WTC11 (cell line): ENCODE results near the gene CGB2. TPM values are rescaled to one million over a fixed set of nuclear protein-coding genes. Genes with fewer than 3 reads are reported as not detected.

Experiments used
- ATAC-seq: fragments of 200-7000 bp; cut with Tn5 transposase; 2 replicates; pipeline ENCODE4 v1.10.0; 2021; ENCODE audit warnings: mild to moderate bottlenecking, moderate library complexity
- CTCF ChIA-PET: fragments of 300-600 bp; sonication (Branson Sonifier 250); formaldehyde crosslinking; loops from one replicate; lab custom pipeline; 2021; ENCODE audit warnings: antibody characterized with exemption; lab: Charles Lee
- POLR2A ChIA-PET: fragments of 350-600 bp; sonication (Branson Sonifier 250); formaldehyde crosslinking; loops from one replicate; lab custom pipeline; 2021; ENCODE audit warnings: antibody characterized with exemption; lab: Charles Lee
- DNase-seq: peaks from one replicate; pipeline ENCODE4 v3.0.0; 2021; ENCODE audit warnings: low spot score
- H3K27ac Mint-ChIP-seq: 2 replicates; pipeline ENCODE4 v1.8.0; 2021; ENCODE audit warnings: mixed read lengths
- H3K27me3 Mint-ChIP-seq: 2 replicates; pipeline ENCODE4 v1.8.0; 2021; ENCODE audit warnings: low read depth, mild to moderate bottlenecking, moderate library complexity, mixed read lengths
- H3K36me3 Mint-ChIP-seq: 2 replicates; pipeline ENCODE4 v1.8.0; 2021; ENCODE audit warnings: mixed read lengths
- H3K4me1 Mint-ChIP-seq: 2 replicates; pipeline ENCODE4 v1.8.0; 2022; ENCODE audit warnings: mixed read lengths
- H3K4me3 Mint-ChIP-seq: 2 replicates; pipeline ENCODE4 v1.8.0; 2021; ENCODE audit warnings: mild to moderate bottlenecking, moderate library complexity, mixed read lengths
- H3K9me3 Mint-ChIP-seq: 2 replicates; pipeline ENCODE4 v1.8.0; 2021; ENCODE audit warnings: mixed read lengths
- CREB1 ChIP-seq: sonication (generic); formaldehyde crosslinking; IDR thresholded peaks from 2 replicates; pipeline ENCODE4 v1.8.0; 2023; ENCODE audit warnings: mild to moderate bottlenecking, missing genetic modification reagents
- FOXJ3 ChIP-seq: sonication (generic); formaldehyde crosslinking; IDR thresholded peaks from 2 replicates; pipeline ENCODE4 v1.9.0; 2021; ENCODE audit warnings: missing genetic modification reagents, mild to moderate bottlenecking, borderline replicate concordance
- FOXP4 ChIP-seq: sonication (generic); formaldehyde crosslinking; IDR thresholded peaks from 2 replicates; pipeline ENCODE4 v1.8.0; 2022; ENCODE audit warnings: mild to moderate bottlenecking, missing genetic modification reagents
- HMGXB4 ChIP-seq: sonication (generic); formaldehyde crosslinking; IDR thresholded peaks from 2 replicates; pipeline ENCODE4 v1.8.1; 2023; ENCODE audit warnings: mild to moderate bottlenecking, moderate library complexity, missing genetic modification reagents
- RORB ChIP-seq: fragments of 250-450 bp; sonication (Bioruptor Pico); IDR thresholded peaks from 2 replicates; pipeline ENCODE4 v1.9.0; 2021; ENCODE audit warnings: mild to moderate bottlenecking
- SP1 ChIP-seq: sonication (generic); formaldehyde crosslinking; conservative IDR thresholded peaks from 2 replicates; pipeline ENCODE4 v1.8.1; 2022; ENCODE audit warnings: missing genetic modification reagents
- TEAD4 ChIP-seq: sonication (generic); formaldehyde crosslinking; IDR thresholded peaks from 2 replicates; pipeline ENCODE4 v1.8.0; 2022; ENCODE audit warnings: mild to moderate bottlenecking, missing genetic modification reagents
- USF2 ChIP-seq: sonication (generic); formaldehyde crosslinking; IDR thresholded peaks from 2 replicates; pipeline ENCODE4 v1.8.1; 2023; ENCODE audit warnings: mild to moderate bottlenecking, missing genetic modification reagents, moderate library complexity
- ZNF138 ChIP-seq: sonication (generic); formaldehyde crosslinking; conservative IDR thresholded peaks from 2 replicates; pipeline ENCODE4 v1.8.1; 2022; ENCODE audit warnings: mild to moderate bottlenecking, moderate library complexity, missing genetic modification reagents
- ZNF219 ChIP-seq: sonication (generic); formaldehyde crosslinking; IDR thresholded peaks from 2 replicates; pipeline ENCODE4 v1.8.0; 2023; ENCODE audit warnings: missing genetic modification reagents, mild to moderate bottlenecking, borderline replicate concordance
- ZNF416 ChIP-seq: fragments of 250-450 bp; sonication (Bioruptor Pico); IDR thresholded peaks from 2 replicates; pipeline ENCODE4 v1.9.0; 2021; ENCODE audit warnings: mild to moderate bottlenecking, inconsistent platforms
- ZNF425 ChIP-seq: fragments of 250-450 bp; sonication (Bioruptor Pico); conservative IDR thresholded peaks from 2 replicates; pipeline ENCODE4 v1.9.0; 2021; ENCODE audit warnings: mild to moderate bottlenecking
- total RNA-seq: library from RNA; stranded (reverse); gene quantifications from 3 replicates; pipeline ENCODE4 v1.2.3, GENCODE V29; 2021
- TF ChIP-seq, protein P1 (sequence below): fragments of 250-450 bp; sonication (Bioruptor Pico); IDR thresholded peaks from 2 replicates; pipeline ENCODE4 v1.9.0; 2021; ENCODE audit warnings: mild to moderate bottlenecking
- TF ChIP-seq, protein P2 (sequence below): fragments of 250-450 bp; sonication (Bioruptor Pico); IDR thresholded peaks from 2 replicates; pipeline ENCODE4 v1.9.0; 2021; ENCODE audit warnings: mild to moderate bottlenecking, borderline replicate concordance

Gene CGB2
- total RNA-seq, 1 experiment from 2014 or later = not detected

DNA sequence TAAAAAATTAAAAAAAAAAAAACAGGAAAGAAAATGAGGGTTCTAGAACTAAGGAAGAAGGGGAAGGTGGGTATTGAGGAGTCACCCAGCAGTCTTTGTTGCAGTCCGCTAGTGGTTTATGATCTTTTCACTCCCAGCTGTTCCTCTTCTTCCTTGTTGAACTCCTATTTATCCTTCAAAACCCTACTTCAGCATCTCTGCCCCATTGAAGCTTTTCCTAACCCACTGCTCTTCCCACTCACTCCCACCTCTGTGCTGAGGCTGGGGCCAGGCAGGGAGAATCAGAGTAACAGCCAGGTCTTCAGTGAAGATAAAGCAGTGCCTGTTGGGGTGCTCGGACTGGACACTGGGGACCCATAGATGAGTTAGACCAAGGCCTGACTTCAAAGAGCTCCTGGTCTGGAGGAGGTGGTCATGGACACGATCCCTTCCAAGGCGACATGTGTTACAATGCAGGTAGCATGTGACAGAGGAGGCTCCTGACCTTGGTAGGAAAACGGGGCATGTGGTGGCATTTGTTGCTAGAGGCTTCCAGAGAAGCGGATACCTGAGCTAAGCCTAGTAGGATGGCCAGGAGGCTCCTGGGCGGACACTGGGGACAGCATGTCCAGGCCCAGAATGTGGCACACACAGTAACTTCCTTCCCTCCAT, 26.6 kb upstream of the CGB2 start:
- Mint-ChIP-seq H3K4me3 (no peak overlapping the region), H3K9me3 (no peaks in the 10 kb centered on the region), H3K27me3 (no peaks in the 10 kb centered on the region), H3K4me1 (no peaks in the 10 kb centered on the region; the same call in 1 of the 2 replicates), H3K36me3 (peaks cover 32% of the 10 kb centered on the region), H3K27ac (no peak overlapping the region)
- CTCF ChIA-PET = interaction anchor here (1.0 to 1.1 kb wide), 2 partner anchors 14 to 93 kb away, joined by 3 read pairs; no protein-coding TSS in a partner anchor
- TF ChIP-seq ZNF416 (CRISPR knock-in tag) (no peak), CREB1 (no peak), ZNF138 (no peak), TEAD4 (CRISPR knock-in tag) (no peak)
- TF ChIP-seq, protein P1, sequence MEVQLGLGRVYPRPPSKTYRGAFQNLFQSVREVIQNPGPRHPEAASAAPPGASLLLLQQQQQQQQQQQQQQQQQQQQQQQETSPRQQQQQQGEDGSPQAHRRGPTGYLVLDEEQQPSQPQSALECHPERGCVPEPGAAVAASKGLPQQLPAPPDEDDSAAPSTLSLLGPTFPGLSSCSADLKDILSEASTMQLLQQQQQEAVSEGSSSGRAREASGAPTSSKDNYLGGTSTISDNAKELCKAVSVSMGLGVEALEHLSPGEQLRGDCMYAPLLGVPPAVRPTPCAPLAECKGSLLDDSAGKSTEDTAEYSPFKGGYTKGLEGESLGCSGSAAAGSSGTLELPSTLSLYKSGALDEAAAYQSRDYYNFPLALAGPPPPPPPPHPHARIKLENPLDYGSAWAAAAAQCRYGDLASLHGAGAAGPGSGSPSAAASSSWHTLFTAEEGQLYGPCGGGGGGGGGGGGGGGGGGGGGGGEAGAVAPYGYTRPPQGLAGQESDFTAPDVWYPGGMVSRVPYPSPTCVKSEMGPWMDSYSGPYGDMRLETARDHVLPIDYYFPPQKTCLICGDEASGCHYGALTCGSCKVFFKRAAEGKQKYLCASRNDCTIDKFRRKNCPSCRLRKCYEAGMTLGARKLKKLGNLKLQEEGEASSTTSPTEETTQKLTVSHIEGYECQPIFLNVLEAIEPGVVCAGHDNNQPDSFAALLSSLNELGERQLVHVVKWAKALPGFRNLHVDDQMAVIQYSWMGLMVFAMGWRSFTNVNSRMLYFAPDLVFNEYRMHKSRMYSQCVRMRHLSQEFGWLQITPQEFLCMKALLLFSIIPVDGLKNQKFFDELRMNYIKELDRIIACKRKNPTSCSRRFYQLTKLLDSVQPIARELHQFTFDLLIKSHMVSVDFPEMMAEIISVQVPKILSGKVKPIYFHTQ (CRISPR knock-in tag) = no peak
- TF ChIP-seq, protein P2, sequence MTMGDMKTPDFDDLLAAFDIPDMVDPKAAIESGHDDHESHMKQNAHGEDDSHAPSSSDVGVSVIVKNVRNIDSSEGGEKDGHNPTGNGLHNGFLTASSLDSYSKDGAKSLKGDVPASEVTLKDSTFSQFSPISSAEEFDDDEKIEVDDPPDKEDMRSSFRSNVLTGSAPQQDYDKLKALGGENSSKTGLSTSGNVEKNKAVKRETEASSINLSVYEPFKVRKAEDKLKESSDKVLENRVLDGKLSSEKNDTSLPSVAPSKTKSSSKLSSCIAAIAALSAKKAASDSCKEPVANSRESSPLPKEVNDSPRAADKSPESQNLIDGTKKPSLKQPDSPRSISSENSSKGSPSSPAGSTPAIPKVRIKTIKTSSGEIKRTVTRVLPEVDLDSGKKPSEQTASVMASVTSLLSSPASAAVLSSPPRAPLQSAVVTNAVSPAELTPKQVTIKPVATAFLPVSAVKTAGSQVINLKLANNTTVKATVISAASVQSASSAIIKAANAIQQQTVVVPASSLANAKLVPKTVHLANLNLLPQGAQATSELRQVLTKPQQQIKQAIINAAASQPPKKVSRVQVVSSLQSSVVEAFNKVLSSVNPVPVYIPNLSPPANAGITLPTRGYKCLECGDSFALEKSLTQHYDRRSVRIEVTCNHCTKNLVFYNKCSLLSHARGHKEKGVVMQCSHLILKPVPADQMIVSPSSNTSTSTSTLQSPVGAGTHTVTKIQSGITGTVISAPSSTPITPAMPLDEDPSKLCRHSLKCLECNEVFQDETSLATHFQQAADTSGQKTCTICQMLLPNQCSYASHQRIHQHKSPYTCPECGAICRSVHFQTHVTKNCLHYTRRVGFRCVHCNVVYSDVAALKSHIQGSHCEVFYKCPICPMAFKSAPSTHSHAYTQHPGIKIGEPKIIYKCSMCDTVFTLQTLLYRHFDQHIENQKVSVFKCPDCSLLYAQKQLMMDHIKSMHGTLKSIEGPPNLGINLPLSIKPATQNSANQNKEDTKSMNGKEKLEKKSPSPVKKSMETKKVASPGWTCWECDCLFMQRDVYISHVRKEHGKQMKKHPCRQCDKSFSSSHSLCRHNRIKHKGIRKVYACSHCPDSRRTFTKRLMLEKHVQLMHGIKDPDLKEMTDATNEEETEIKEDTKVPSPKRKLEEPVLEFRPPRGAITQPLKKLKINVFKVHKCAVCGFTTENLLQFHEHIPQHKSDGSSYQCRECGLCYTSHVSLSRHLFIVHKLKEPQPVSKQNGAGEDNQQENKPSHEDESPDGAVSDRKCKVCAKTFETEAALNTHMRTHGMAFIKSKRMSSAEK (CRISPR knock-in tag) = no peak
- ATAC-seq (no peak), DNase-seq (no peak)
- POLR2A ChIA-PET = no interaction called here

DNA sequence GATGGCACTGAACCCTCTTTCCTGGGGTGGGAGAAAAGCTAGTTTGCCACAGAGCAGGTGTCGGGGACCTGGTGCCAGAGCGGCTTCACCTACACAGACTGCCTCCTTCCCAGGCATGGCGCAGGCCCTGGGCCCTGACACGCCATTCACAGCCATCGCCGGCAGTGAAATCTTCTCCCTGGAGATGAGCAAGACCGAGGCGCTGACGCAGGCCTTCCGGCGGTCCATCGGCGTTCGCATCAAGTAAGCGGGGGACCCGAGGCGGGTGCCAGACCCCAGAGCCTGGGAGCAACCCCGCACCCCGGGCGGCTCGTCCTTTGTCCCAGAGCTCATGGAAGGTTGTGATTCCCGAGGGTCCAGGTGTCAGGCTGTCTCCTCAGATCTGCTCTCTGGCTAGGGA, 24.8 kb upstream of the CGB2 start:
- Mint-ChIP-seq H3K27ac (no peak overlapping the region), H3K27me3 (no peaks in the 10 kb centered on the region), H3K4me1 (no peaks in the 10 kb centered on the region), H3K36me3 (peaks cover 39% of the 10 kb centered on the region), H3K4me3 (no peak overlapping the region), H3K9me3 (no peaks in the 10 kb centered on the region)
- DNase-seq = no peak
- no peak for ATAC-seq
- ChIA-PET CTCF (interaction anchor here (0.9 to 1.2 kb wide), 3 partner anchors 9 to 108 kb away, joined by 3 to 4 read pairs (median 3); partner anchors contain the start of genes LIN7B and RUVBL2), POLR2A (no interaction called here)
- TF ChIP-seq RORB (CRISPR knock-in tag) (no peak), USF2 (CRISPR knock-in tag) (no peak), TEAD4 (CRISPR knock-in tag) (no peak), HMGXB4 (no peak), FOXJ3 (CRISPR knock-in tag) (no peak), ZNF425 (CRISPR knock-in tag) (no peak), FOXP4 (CRISPR knock-in tag) (no peak), SP1 (CRISPR knock-in tag) (no peak), ZNF219 (CRISPR knock-in tag) (no peak), ZNF138 (no peak)
- TF ChIP-seq, protein P2 (CRISPR knock-in tag) = no peak
